CD4-positive, alpha-beta T cell treated with Interleukin-6 for 4 hours (primary cell): ENCODE measurements around the gene PIGR.
A peak's percentile ranks its signal among the peaks of the same experiment; 100 is the strongest.

ENCODE experiments used
- DNase-seq: peaks from one replicate; pipeline ENCODE4 v3.0.0-alpha.2; 2020; ENCODE audit warnings: mixed read lengths

The PIGR gene

DNA sequence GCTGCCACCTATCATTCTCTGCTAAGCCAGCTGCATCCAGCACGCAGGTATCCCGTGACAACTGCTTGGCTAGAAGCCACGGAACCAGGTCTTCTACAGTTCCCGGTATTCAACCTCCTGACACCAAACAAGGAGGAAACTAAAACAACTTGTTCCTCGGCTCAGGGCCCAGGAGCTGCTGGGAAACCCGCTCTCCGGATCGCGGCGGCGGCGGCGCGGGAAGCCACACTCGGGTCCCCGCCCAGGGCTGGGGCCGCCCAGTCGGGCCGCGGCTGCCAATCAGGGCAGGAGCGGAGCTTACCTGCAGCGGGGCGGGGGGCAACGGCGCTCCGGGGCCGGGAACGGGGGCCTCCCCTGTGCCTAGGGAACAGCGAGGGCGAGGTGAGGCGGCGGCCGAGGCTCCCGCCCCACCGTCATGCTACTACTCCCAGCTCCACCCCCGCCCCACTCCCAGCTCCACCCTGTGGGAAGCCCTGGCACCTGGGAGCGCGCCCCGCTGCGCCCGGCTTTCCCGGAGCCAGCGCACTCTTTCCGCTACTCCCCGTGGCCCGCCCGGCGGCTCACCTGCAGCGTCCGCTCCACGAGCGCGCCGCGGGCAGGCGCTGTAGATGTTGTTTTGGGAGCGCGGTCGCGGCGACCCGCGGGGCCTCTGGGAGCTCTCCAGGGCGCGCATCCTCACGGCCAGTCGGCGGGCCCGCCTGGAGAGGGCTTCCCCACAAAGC is 36.9 kb downstream of the PIGR start:
- peak; percentile 77 for DNase-seq

GRCh38 chr1:206908038-206908437 is 38.2 kb downstream of the PIGR start:
- DNase-seq, result no peak

- DNase-seq, result no peak
These were observed 38.8 kb downstream of the PIGR start for GRCh38 chr1:206907304-206907991.

GRCh38 chr1:206905295-206906164 is 40.7 kb downstream of the PIGR start:
- DNase-seq, result peak; percentile 63

DNA sequence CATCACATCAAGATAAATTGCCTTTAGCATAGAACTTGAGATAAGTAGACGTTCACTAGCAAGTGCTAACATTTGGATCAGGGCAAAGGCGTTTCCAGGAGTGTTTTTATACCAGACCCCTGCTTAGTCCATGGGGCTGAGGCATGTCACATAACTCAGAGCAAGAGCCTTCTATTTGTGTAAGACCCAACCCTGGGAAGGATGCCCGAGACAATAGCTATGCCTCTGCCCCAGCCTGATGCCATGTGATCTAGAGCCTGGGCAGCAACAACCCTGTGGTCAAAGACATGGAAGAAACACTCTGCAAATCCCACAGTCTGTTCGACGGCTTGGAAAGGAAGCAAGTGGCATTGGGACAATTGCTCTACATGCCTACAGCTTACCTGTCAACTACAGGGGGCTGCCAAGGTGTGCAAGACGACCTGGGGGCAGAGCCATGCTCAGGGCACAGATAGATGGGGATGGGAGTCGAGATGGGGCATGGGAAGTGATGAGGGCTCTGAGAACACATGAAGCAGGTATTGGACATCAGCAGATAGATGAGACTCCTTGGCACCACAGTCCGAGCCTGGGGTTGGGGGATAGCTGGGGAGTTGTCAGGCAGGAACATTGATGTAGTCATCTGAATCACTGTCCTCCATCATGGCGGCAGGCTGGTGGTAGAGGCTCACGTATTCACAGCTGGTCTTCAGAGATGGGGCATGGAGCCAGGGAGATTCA is 41.7 kb downstream of the PIGR start:
- no peak for DNase-seq

- DNase-seq, result no peak
These were observed 42.6 kb downstream of the PIGR start for GRCh38 chr1:206903687-206904086.

DNA sequence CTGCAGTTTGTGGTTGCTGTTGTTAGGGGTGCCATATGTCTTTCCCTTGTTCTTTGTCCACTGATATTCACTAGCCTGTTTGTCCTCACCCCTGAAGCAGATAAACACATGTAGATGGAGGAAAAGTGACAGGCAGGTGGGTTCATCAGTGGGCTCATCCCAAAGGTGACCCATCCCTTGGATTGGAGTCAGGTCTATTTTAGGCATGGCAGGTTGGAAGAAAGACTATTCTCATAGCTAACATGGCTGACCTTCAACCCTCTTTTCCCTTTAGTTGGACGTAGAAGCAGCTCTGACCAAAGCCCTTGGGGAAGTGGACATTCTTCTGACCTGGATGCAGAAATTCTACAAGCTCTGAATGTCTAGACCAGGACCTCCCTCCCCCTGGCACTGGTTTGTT is 43.6 kb downstream of the PIGR start:
- DNase-seq, result no peak

GRCh38 chr1:206901944-206902343 is 44.3 kb downstream of the PIGR start:
- DNase-seq, result no peak

GRCh38 chr1:206900149-206900548 is 46.1 kb downstream of the PIGR start:
- DNase-seq, result no peak

- no peak for DNase-seq
These were observed 46.5 kb downstream of the PIGR start for GRCh38 chr1:206899717-206900116.

DNA sequence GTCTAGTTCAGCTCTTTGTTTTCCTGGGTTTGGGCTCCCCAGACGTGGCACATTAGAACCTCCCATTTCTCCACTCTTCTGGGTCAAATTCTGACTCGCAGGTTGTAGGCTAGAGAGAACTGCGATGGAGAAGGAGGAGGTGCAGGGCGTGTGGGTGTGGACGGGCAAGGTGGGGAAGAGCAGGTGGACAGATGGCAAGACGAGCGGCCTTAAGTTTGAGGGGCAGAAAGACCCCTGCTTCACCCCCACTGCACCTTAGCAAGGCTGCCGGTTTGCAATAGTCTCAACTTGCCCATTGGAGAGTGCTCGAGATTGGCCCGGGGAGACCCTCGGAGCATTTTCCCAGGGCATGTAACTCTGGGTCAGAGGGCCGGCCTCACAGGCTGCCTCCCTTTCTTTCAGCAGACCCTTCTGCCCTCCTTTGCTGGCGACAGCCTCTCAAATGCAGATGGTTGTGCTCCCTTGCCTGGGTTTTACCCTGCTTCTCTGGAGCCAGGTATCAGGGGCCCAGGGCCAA is 47.3 kb downstream of the PIGR start:
- no peak for DNase-seq

DNA sequence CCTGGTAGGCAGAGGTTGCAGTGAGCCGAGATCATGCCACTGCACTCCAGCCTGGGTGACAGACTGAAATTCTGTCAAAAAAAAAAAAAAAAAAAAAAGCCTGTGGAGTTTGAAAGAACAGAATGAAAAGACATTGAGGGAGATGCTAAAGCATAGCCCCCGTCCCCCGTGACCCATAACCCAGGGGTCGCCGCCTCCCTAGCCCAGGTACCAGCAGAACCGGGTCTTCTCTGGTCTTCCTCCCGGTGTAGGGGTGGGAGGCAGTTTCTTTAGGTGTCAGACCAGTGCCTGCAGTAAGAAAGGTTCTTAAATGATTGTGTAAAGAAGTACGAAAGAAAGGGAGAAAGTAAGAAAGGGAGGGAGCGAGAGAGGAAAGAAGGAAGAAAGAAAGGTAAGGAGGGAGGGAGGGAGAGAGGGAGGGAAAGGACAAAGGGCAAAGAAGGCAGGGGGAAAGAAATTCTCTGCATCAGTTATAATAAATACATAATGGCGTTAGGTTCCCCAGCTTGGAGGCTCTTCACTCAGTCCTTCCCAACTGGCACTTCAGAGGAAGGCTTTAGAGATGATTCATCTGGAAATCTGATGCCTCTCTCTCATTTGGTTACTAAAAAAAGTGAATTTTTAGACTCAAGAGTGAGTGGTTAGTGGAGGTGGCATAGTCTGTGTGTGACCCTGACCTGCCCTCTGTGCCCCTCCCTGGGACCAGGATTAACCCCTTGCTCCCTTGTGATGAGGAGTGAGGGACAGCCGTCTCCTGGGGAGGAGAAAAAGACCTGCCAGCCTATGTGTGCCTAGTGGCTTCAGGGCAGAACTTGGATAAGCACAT is 48.0 kb downstream of the PIGR start:
- DNase-seq, result no peak

GRCh38 chr1:206897175-206897574 is 49.1 kb downstream of the PIGR start, which contains the start of gene IL24:
Gene IL24, plus strand, starts transcription at chr1:206897443. Its CDS starts 390 bp downstream, at chr1:206897833.
- no peak for DNase-seq

DNA sequence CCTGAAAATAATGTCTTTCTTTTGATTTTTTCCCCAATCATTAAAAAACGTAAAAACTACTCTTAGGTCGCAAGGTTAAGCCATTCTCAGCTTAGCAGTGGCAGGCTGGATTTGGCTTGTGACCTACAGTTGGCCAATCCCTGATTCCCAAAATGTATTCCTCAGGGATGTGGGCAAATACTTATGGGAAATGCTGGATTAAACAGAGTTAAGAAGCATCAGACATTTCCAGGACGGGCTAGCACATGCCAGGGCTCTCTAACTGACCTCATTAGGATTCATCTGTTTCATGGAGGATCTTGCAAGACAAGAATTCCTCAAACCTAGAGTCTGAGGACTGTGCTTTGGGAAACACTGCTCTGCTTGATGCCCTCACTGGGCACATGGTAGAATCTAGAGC is 50.0 kb downstream of the PIGR start:
- no peak for DNase-seq

DNA sequence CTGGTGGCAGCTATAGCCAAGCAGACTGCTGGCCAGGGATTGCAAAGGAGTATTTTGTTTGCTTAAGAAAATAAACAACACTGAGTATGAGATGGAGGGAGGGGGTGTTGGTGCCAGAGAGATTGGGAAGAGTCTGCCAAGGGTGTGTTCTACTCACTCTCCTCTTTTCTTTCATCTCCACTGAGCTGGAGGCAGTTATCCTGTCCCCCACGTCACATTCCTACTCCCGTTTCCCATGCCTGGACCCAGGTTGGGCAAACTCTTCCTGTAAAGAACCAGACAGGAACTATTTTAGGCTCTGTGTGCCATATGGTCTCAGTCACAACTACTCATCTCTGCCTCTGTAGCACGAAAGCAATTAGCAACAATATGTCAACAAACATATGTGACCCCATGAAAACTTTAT is 50.4 kb downstream of the PIGR start:
- no peak for DNase-seq

DNA sequence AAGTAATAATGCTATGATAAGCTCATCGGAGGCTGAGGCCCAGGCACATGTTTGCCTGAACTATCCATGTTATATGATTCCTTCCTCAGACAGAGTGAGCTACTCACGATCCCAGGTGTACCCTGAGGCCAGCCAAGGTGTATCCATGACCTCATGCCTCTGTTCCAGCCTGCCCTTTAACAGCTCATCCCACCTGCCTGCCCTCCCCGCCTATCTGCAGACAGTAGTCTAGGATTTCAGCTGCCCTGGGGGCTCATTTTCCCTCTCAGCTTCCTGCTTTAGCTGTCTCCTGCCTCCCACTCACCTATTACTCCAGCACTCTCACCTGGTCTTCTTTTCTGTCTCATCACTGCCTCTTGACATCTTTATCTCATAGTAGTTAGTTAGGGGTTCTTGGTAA is 50.9 kb downstream of the PIGR start:
- no peak for DNase-seq

GRCh38 chr1:206893380-206893779 is 52.9 kb downstream of the PIGR start:
- DNase-seq, result no peak

DNA sequence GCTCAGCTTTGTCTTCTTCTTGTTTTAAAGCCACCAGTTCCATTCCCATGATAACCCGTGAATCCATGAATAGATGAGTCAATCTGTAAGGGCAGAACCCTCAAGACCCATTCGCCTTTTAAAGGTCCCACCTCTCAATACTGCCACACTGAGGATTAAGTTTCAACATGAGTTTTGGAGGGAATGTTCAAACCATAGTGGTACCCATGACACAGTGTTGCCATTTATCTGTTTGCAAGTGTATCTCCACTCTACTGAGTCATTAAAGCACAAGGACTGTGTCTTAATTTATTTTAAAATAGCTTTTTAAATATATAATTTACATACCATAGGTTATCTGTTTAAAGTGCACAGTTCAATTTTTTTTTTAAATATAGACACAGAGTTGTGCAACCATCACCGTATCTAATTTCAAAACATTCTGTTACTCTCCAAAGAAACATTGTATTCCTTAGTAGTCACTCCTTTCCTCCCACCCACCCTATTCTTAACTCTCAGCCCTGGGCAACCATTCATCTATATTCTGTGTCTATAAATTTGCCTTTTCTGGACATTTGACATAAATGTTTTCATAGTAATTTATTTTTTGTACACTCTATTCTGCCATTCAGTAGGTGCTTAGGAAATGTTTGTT is 53.8 kb downstream of the PIGR start:
- DNase-seq, result no peak

GRCh38 chr1:206891412-206891811 is 54.9 kb downstream of the PIGR start:
- DNase-seq, result no peak

DNA sequence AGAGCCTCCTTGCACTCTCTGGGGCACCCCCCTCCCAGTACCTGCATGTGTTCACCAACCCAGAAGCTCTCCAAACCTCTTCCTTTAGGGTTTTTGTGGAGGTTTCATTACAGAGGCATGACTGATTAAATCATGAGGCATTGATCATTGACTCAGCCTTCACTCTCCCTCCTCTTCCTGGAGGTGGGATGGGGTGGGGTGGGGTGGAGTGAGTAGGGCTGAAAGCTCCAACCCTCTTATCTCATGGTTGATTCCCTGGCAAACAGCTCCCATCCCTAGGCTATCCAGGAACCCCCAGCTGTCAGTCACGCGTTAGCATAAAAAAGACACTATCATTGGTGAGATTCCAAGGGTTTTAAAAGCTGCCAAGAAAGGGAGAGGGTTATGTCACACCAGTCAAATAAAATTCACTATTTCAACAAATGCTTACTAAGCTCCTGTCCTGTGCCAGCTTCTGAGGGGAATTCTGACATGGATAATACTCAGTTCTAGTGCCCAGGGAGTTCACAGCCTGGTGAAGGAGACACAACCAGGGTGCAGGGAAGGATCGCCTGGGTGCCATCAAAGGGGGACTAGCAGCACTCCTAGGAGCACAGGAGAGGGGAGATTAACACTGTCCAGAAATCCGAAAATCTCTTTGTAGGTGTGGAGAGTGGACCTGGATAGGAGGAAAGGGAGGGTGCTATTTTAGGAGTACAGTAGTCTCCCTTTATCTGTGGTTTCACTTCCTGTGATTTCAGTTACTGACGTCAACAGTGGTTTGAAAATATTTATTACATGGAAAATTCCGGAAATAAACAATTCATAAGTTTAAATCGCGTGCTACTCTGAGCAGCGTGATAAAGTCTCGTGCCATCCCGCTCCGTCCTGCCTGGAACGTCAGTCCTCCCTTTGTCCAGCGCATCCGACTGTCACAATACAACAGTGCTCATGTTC is 55.9 kb downstream of the PIGR start:
- DNase-seq, result no peak
